ENCODE data around the gene TMEM43. TPM values are rescaled to one million over a fixed set of nuclear protein-coding genes. Genes with fewer than 3 reads are reported as not detected.

TMEM43 gene
- total and polyA plus RNA-seq, 10 of the 15 experiments (the other 5 are each of a cell fraction or from before 2014, with no cell fraction given), result 7.2 to 33.0 (median 18.5) TPM

GRCh38 chr3:14152963-14153355, 28.1 kb downstream of the TMEM43 start:
- in situ Hi-C loops (cut with MboI), result no loop called here
- H3K36me3 ChIP-seq (ENCODE audit: control insufficient read depth in 2 of 2, insufficient read depth in 2 of 2, low read length in 1 of 2), result peaks cover 9 to 32% of the 10 kb centered on the region in 2 experiments

More at GRCh38 chr3:14152963-14153355, 28.1 kb downstream of the TMEM43 start:
- no peak for TF ChIP-seq FOXM1 (IDR thresholded peaks at IDR 0.05; ENCODE audit: low read depth, low read length)
- TF ChIP-seq ATF3 (IDR thresholded peaks at IDR 0.05; ENCODE audit: borderline replicate concordance, extremely low read depth, low read depth, low read length), result no peak
- no peak for TF ChIP-seq MYB (IDR thresholded peaks at IDR 0.05; ENCODE audit: borderline replicate concordance, low read depth, low read length)
- TF ChIP-seq SP1 (IDR thresholded peaks at IDR 0.05; ENCODE audit: low read depth, low read length), result no peak
- TF ChIP-seq, protein P1, sequence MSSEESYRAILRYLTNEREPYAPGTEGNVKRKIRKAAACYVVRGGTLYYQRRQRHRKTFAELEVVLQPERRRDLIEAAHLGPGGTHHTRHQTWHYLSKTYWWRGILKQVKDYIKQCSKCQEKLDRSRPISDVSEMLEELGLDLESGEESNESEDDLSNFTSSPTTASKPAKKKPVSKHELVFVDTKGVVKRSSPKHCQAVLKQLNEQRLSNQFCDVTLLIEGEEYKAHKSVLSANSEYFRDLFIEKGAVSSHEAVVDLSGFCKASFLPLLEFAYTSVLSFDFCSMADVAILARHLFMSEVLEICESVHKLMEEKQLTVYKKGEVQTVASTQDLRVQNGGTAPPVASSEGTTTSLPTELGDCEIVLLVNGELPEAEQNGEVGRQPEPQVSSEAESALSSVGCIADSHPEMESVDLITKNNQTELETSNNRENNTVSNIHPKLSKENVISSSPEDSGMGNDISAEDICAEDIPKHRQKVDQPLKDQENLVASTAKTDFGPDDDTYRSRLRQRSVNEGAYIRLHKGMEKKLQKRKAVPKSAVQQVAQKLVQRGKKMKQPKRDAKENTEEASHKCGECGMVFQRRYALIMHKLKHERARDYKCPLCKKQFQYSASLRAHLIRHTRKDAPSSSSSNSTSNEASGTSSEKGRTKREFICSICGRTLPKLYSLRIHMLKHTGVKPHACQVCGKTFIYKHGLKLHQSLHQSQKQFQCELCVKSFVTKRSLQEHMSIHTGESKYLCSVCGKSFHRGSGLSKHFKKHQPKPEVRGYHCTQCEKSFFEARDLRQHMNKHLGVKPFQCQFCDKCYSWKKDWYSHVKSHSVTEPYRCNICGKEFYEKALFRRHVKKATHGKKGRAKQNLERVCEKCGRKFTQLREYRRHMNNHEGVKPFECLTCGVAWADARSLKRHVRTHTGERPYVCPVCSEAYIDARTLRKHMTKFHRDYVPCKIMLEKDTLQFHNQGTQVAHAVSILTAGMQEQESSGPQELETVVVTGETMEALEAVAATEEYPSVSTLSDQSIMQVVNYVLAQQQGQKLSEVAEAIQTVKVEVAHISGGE (CRISPR knock-in tag; IDR thresholded peaks at IDR 0.05), result no peak
- TF ChIP-seq KDM1A (IDR thresholded peaks at IDR 0.05; ENCODE audit: borderline replicate concordance), result no peak
- TF ChIP-seq E2F4 (IDR thresholded peaks at IDR 0.05; ENCODE audit: low read depth, low read length), result no peak
- TF ChIP-seq CHD1 (IDR thresholded peaks at IDR 0.05; ENCODE audit: low read depth, low read length), result no peak
- no peaks in the 10 kb centered on the region for H4K20me1 ChIP-seq (ENCODE audit: control insufficient read depth, insufficient read depth)
- no TSS peak for BruUV-seq (replicated peaks)
- H3K4me3 ChIP-seq, result no peak overlapping the region
- ChIA-PET POLR2A (interaction anchor here (0.5 kb wide), 1 partner anchor 374 kb away, joined by 5 read pairs; no protein-coding TSS in a partner anchor), RAD21 (ENCODE audit: unreplicated experiment) (no interaction called here), CTCF (interaction anchor here (1.0 kb wide), 1 partner anchor 22 kb away, joined by 5 read pairs; no protein-coding TSS in a partner anchor), SMC1A (ENCODE audit: uncharacterized antibody, unreplicated experiment) (interaction anchor here (1.2 kb wide), 1 partner anchor 26 kb away, joined by 3 read pairs; the partner anchor contains the start of genes LSM3 and XPC)
- WGBS (ENCODE audit: insufficient coverage, insufficient replicate concordance, low lambda C conversion rate, missing lambda C conversion rate), result 96% methylated on average over 4 of the region's 4 CpGs
- H3K9ac ChIP-seq (ENCODE audit: control insufficient read depth, insufficient read depth, low read length), result no peak overlapping the region
- no peaks in the 10 kb centered on the region for H3K27me3 ChIP-seq (replicated peaks in 1 of 2; ENCODE audit: control insufficient read depth in 2 of 2, insufficient read depth in 2 of 2, low read length in 1 of 2)
- no peaks in the 10 kb centered on the region for H3K79me2 ChIP-seq (ENCODE audit: control insufficient read depth, insufficient read depth, low read length)
- intact Hi-C loops (cut with micrococcal nuclease; ENCODE audit: unreplicated experiment), result no loop called here
- no peak overlapping the region for H2AFZ ChIP-seq (ENCODE audit: control insufficient read depth, low read depth, low read length)
- H3K27ac ChIP-seq (ENCODE audit: control insufficient read depth, insufficient read depth), result no peak overlapping the region
- ATAC-seq (no peak), FAIRE-seq (no peak), DNase-seq (ENCODE audit: low read depth, low spot score) (no peak)
- no peak overlapping the region for H3K4me2 ChIP-seq (ENCODE audit: control insufficient read depth, insufficient read depth)
- H3K4me1 ChIP-seq (ENCODE audit: control insufficient read depth, insufficient read depth, low read length), result no peaks in the 10 kb centered on the region
- no peaks in the 10 kb centered on the region for H3K9me3 ChIP-seq (replicated peaks; ENCODE audit: control insufficient read depth, insufficient read depth, low read length)
